Rectal smooth muscle tissue (tissue), 1 donor: Measurements from ENCODE around the gene MYLIP.

Experiments used
- H3K27ac ChIP-seq: one replicate; pipeline ENCODE4 v1.7.0; 2013; ENCODE audit warnings: low read depth, low read length, inconsistent platforms
- H3K27me3 ChIP-seq: one replicate; pipeline ENCODE4 v1.7.0; 2013; ENCODE audit warnings: low read length; ENCODE audit not compliant: control insufficient read depth, insufficient read depth
- H3K36me3 ChIP-seq: one replicate; pipeline ENCODE4 v1.7.0; 2013; ENCODE audit warnings: low read length; ENCODE audit not compliant: control insufficient read depth, insufficient read depth
- H3K4me1 ChIP-seq: one replicate; pipeline ENCODE4 v1.7.0; 2013; ENCODE audit warnings: low read length; ENCODE audit not compliant: control insufficient read depth, insufficient read depth
- H3K4me3 ChIP-seq: one replicate; pipeline ENCODE4 v1.7.0; 2013; ENCODE audit warnings: low read length
- H3K9ac ChIP-seq: one replicate; pipeline ENCODE4 v1.7.0; 2013; ENCODE audit warnings: low read length

The MYLIP gene

GRCh38 chr6:16183187-16183664 is 54.3 kb downstream of the MYLIP start:
- no peak overlapping the region for H3K9ac ChIP-seq

GRCh38 chr6:16184129-16184528 is 55.2 kb downstream of the MYLIP start:
- Histone ChIP-seq H3K27ac (no peak overlapping the region), H3K36me3 (peaks cover 2% of the 10 kb centered on the region), H3K4me3 (no peak overlapping the region), H3K4me1 (peaks cover 2% of the 10 kb centered on the region), H3K27me3 (no peaks in the 10 kb centered on the region), H3K9ac (no peak overlapping the region)

More at GRCh38 chr6:16183187-16183664, 54.3 kb downstream of the MYLIP start:
- H3K27ac ChIP-seq: no peak overlapping the region
- H3K4me1 ChIP-seq: no peaks in the 10 kb centered on the region
- H3K36me3 ChIP-seq: peaks cover 2% of the 10 kb centered on the region
- no peaks in the 10 kb centered on the region for H3K27me3 ChIP-seq
- no peak overlapping the region for H3K4me3 ChIP-seq

DNA sequence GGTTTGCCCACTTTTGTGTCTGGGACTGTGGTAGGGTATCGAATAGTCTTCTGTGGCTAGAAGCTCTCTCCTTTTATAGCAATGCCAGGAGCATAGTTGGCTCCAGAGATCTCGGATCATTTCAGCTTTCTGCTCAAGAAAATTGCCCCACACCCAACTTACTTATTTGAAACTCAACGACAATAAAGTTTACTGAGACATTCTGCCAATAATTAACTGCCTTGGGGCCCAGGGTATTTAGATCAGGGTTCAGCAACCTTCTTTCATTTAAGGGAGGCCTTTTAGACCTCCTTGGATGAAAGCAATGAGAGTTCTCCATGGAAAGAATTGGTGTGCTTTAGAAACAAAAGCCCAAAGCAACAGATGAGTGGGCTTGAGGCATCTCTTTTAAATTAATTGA is 55.7 kb downstream of the MYLIP start:
- peaks cover 2% of the 10 kb centered on the region for H3K4me1 ChIP-seq

DNA sequence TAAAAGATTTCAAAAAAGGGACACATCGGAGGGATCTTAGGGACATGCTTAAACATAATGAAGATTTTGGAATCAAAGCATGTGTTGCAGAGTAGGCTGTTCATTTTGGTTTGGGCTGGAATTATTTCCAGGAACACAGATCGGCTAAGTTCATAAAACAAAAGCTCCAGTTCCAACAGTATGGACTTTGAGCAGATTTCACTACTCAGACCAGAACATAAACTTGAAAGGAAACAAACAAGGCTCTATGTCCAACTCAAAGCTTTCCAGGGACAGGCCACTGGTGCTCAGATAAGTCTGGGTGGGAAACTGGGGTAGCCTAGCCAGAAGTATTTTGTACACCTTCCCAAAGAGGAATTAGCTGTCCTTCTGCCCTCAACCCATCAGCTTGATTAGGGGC is 58.3 kb downstream of the MYLIP start:
- H3K4me3 ChIP-seq: no peak overlapping the region
- no peaks in the 10 kb centered on the region for H3K36me3 ChIP-seq
- no peak overlapping the region for H3K27ac ChIP-seq
- H3K9ac ChIP-seq: no peak overlapping the region
- H3K27me3 ChIP-seq: no peaks in the 10 kb centered on the region
- peaks cover 2% of the 10 kb centered on the region for H3K4me1 ChIP-seq

More for the DNA sequence above, 55.7 kb downstream of the MYLIP start:
- Histone ChIP-seq H3K27ac (no peak overlapping the region), H3K9ac (no peak overlapping the region), H3K4me3 (no peak overlapping the region), H3K27me3 (no peaks in the 10 kb centered on the region), H3K36me3 (peaks cover 2% of the 10 kb centered on the region)

GRCh38 chr6:16190214-16190613 is 61.3 kb downstream of the MYLIP start:
- no peak overlapping the region for H3K9ac ChIP-seq
- no peaks in the 10 kb centered on the region for H3K36me3 ChIP-seq
- H3K27me3 ChIP-seq: no peaks in the 10 kb centered on the region
- H3K4me1 ChIP-seq: peaks cover 2% of the 10 kb centered on the region
- no peak overlapping the region for H3K27ac ChIP-seq
- no peak overlapping the region for H3K4me3 ChIP-seq

- H3K27ac ChIP-seq: no peak overlapping the region
- H3K36me3 ChIP-seq: no peaks in the 10 kb centered on the region
- peak overlapping the region; percentile 18 for H3K4me3 ChIP-seq
- H3K4me1 ChIP-seq: no peaks in the 10 kb centered on the region
- no peaks in the 10 kb centered on the region for H3K27me3 ChIP-seq
- H3K9ac ChIP-seq: no peak overlapping the region
These were observed 67.5 kb downstream of the MYLIP start for GRCh38 chr6:16196260-16196983.

- Histone ChIP-seq H3K4me3 (peak overlapping the region; percentile 18), H3K27me3 (no peaks in the 10 kb centered on the region)
These were observed 68.2 kb downstream of the MYLIP start for GRCh38 chr6:16196984-16197546.

More at GRCh38 chr6:16196984-16197546, 68.2 kb downstream of the MYLIP start:
- Histone ChIP-seq H3K36me3 (no peaks in the 10 kb centered on the region), H3K4me1 (no peaks in the 10 kb centered on the region), H3K9ac (no peak overlapping the region), H3K27ac (no peak overlapping the region)
